DOHH2 (cell line): Measurements from ENCODE around the gene PNMA8C.
"Not testable (repeated sequence)": the region's sequence is repeated elsewhere in the genome, so short reads cannot be mapped to it uniquely, and the experiment has no call there.

Experiments used
- H3F3A ChIP-seq: fragments of 200-600 bp; sonication (generic), shearing (Covaris generic); 2 replicates; pipeline ENCODE4 v1.6.0; 2016; ENCODE audit warnings: antibody characterized with exemption, mild to moderate bottlenecking; ENCODE audit not compliant: control insufficient read depth, insufficient read depth
- H3K27ac ChIP-seq: fragments of 200-600 bp; sonication (generic); 2 replicates; pipeline ENCODE4 v1.5.1; 2014; ENCODE audit warnings: low read depth, mild to moderate bottlenecking, low read length, moderate library complexity
- H3K27me3 ChIP-seq: fragments of 200-600 bp; sonication (generic); 2 replicates; pipeline ENCODE4 v1.6.1; 2014; ENCODE audit warnings: mild to moderate bottlenecking, low read length, mixed read lengths; ENCODE audit not compliant: control insufficient read depth
- H3K36me3 ChIP-seq: fragments of 200-600 bp; sonication (generic); 2 replicates; pipeline ENCODE4 v1.6.1; 2014; ENCODE audit warnings: mild to moderate bottlenecking, low read length, moderate library complexity, mixed read lengths; ENCODE audit not compliant: control insufficient read depth
- H3K4me1 ChIP-seq: fragments of 200-600 bp; sonication (generic); 2 replicates; pipeline ENCODE4 v1.6.1; 2014; ENCODE audit warnings: mild to moderate bottlenecking, low read length, mixed read lengths; ENCODE audit not compliant: control insufficient read depth
- H3K4me2 ChIP-seq: fragments of 200-600 bp; sonication (generic); 2 replicates; pipeline ENCODE4 v1.6.0; 2014; ENCODE audit warnings: mild to moderate bottlenecking, low read length, moderate library complexity
- H3K4me3 ChIP-seq: fragments of 200-600 bp; sonication (generic); 2 replicates; pipeline ENCODE4 v1.5.1; 2014; ENCODE audit warnings: mild to moderate bottlenecking, low read length, mixed read lengths
- H3K79me2 ChIP-seq: fragments of 200-600 bp; sonication (generic); 2 replicates; pipeline ENCODE4 v1.6.1; 2014; ENCODE audit warnings: mild to moderate bottlenecking, low read length, mixed read lengths; ENCODE audit not compliant: control insufficient read depth
- H3K9me2 ChIP-seq: fragments of 200-600 bp; sonication (generic); replicated peaks from 2 replicates; pipeline ENCODE4 v1.6.1; 2014; ENCODE audit warnings: mild to moderate bottlenecking, low read length, mixed read lengths; ENCODE audit not compliant: control insufficient read depth
- H3K9me3 ChIP-seq: fragments of 200-600 bp; sonication (generic); 2 replicates; pipeline ENCODE4 v1.6.1; 2014; ENCODE audit warnings: antibody characterized with exemption, low read length, mixed read lengths; ENCODE audit not compliant: control insufficient read depth, insufficient read depth
- H4K20me1 ChIP-seq: fragments of 200-600 bp; sonication (generic); 2 replicates; pipeline ENCODE4 v1.6.0; 2014; ENCODE audit warnings: low read depth, mild to moderate bottlenecking, antibody characterized with exemption, low read length, moderate library complexity; ENCODE audit not compliant: control insufficient read depth, insufficient read depth
- EZH2phosphoT487 ChIP-seq: fragments of 200-600 bp; sonication (generic); IDR thresholded peaks from 2 replicates; pipeline ENCODE4 v1.6.1; 2017; ENCODE audit warnings: borderline replicate concordance, mild to moderate bottlenecking, antibody characterized with exemption, low read length, moderate library complexity, mixed read lengths
- TF ChIP-seq, protein P1 (sequence below): fragments of 200-600 bp; sonication (generic); IDR thresholded peaks from one replicate; pipeline ENCODE4 v1.5.1; 2014; ENCODE audit warnings: antibody characterized with exemption, mild to moderate bottlenecking, low read depth, low read length; ENCODE audit not compliant: poor library complexity, severe bottlenecking

PNMA8C gene

DNA sequence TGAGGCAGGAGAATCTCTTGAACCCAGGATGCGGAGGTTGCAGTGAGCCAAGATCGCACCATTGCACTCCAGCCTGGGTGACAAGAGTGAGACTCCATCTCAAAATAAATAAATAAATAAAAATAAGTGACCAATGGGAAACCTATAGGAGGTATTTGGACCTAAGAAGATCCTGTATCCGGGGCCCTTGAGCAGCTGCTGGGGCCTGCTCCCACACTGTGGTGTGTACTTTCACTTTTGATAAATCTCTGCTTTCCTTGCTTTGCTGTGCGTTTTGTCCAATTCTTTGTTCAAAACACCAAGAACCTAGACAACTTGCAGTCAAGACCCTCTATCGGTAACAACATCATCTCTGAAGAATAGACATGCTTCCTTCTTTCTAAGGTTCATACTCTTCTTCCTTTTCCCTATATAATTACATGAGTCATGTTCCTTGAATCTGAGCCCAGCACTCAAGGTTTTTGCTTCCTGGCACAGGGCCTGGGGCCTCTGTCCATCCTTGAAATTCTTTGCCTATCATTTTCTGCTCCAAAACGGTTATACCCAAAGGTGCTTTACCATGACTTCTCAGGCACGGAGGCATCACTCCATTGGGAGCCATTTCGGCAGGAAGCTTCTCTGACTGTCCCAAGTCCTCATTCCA, 14.2 kb upstream of the PNMA8C start:
- Histone ChIP-seq H3K4me3 (no peak overlapping the region), H3K9me2 (no peaks in the 10 kb centered on the region), H3K4me2 (no peak overlapping the region), H3K36me3 (no peaks in the 10 kb centered on the region), H4K20me1 (no peaks in the 10 kb centered on the region), H3K79me2 (no peaks in the 10 kb centered on the region), H3K9me3 (no peaks in the 10 kb centered on the region), H3F3A (no peaks in the 10 kb centered on the region), H3K4me1 (peaks cover 3% of the 10 kb centered on the region; the same call in 1 of the 2 replicates), H3K27ac (no peak overlapping the region), H3K27me3 (no peaks in the 10 kb centered on the region)
- TF ChIP-seq, protein P1, sequence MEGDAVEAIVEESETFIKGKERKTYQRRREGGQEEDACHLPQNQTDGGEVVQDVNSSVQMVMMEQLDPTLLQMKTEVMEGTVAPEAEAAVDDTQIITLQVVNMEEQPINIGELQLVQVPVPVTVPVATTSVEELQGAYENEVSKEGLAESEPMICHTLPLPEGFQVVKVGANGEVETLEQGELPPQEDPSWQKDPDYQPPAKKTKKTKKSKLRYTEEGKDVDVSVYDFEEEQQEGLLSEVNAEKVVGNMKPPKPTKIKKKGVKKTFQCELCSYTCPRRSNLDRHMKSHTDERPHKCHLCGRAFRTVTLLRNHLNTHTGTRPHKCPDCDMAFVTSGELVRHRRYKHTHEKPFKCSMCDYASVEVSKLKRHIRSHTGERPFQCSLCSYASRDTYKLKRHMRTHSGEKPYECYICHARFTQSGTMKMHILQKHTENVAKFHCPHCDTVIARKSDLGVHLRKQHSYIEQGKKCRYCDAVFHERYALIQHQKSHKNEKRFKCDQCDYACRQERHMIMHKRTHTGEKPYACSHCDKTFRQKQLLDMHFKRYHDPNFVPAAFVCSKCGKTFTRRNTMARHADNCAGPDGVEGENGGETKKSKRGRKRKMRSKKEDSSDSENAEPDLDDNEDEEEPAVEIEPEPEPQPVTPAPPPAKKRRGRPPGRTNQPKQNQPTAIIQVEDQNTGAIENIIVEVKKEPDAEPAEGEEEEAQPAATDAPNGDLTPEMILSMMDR: no peak
- no peak for TF ChIP-seq EZH2phosphoT487

DNA sequence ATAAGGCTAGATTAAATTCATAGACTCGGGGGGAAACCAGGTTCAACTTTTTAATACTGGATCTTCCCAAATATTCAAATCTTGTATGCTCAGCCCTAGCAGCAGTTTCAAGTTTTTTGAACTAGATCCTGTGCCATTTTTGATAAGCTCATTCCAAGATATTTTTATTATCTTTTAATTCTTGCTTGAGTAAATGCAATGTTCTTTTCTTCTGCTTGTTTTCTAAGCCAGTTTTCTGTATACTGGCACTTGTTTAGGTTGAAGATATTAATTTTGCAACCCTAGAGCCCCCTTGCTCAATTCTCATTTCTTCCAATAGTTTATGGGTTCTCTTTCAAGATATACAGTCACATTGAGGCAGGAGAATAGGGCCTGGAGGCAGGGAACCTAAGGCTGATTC, 13.1 kb upstream of the PNMA8C start:
- H3K9me2 ChIP-seq: no peaks in the 10 kb centered on the region

DNA sequence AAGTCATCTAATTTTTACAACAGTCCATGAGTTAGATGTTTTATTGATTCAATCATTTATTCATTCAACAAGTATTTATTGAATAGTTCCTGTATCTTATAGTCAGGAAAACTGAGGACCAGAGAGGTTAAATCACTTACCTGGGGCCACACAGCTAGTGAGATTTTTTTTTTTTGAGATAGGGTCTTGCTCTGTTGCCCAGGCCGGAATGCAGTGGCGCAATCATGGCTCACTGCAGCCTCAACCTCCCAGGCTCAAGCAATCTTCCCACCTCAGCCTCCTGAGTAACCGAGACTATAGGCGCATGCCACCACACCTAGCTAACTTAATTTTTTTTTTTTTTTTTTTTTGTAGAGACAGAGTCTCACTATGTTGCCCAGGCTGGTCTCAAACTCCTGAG, 7.0 kb upstream of the PNMA8C start:
- H3F3A ChIP-seq, H3K4me1 ChIP-seq, H3K27me3 ChIP-seq, H3K36me3 ChIP-seq, H3K27ac ChIP-seq, H3K4me3 ChIP-seq, H3K4me2 ChIP-seq, H4K20me1 ChIP-seq, H3K9me3 ChIP-seq, H3K79me2 ChIP-seq, H3K9me2 ChIP-seq: not testable (repeated sequence)

More for the DNA sequence above, 13.1 kb upstream of the PNMA8C start:
- no peaks in the 10 kb centered on the region for H3K36me3 ChIP-seq
- no peak overlapping the region for H3K4me3 ChIP-seq
- no peaks in the 10 kb centered on the region for H3K27me3 ChIP-seq
- H3F3A ChIP-seq: no peaks in the 10 kb centered on the region
- H4K20me1 ChIP-seq: no peaks in the 10 kb centered on the region
- no peak overlapping the region for H3K27ac ChIP-seq
- no peaks in the 10 kb centered on the region for H3K9me3 ChIP-seq
- H3K4me1 ChIP-seq: no peaks in the 10 kb centered on the region
- H3K4me2 ChIP-seq: no peak overlapping the region
- H3K79me2 ChIP-seq: no peaks in the 10 kb centered on the region
- TF ChIP-seq, protein P1: no peak
- no peak for TF ChIP-seq EZH2phosphoT487

DNA sequence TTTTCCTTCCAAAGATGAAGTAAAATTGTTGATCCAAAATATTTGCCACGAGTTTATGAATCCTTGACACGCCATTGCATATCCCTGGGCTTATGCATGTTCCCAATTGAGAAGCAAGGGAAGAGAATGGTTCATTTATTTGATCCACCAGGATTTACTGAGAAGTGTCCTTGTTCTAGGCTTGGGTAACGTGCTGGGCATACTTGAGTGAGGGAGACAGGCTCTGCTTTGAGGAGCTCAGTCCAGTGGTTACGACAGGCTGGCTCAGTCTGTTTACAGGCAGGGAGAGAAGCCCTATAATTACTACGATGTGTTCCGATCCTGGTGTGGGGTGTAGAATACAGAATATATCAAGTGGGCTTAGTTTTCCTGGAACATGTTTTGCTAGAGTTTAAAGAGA, 6.3 kb upstream of the PNMA8C start:
- H3K4me3 ChIP-seq: no peak overlapping the region
- no peak overlapping the region for H3K4me2 ChIP-seq
- TF ChIP-seq EZH2phosphoT487: no peak
- TF ChIP-seq, protein P1: no peak
- no peaks in the 10 kb centered on the region for H3K9me3 ChIP-seq
- no peaks in the 10 kb centered on the region for H4K20me1 ChIP-seq
- no peak overlapping the region for H3K27ac ChIP-seq
- H3K36me3 ChIP-seq: no peaks in the 10 kb centered on the region
- H3F3A ChIP-seq: no peaks in the 10 kb centered on the region
- no peaks in the 10 kb centered on the region for H3K4me1 ChIP-seq
- H3K27me3 ChIP-seq: peaks cover 2% of the 10 kb centered on the region; the same call in 1 of the 2 replicates
- H3K79me2 ChIP-seq: no peaks in the 10 kb centered on the region
- H3K9me2 ChIP-seq: no peaks in the 10 kb centered on the region

DNA sequence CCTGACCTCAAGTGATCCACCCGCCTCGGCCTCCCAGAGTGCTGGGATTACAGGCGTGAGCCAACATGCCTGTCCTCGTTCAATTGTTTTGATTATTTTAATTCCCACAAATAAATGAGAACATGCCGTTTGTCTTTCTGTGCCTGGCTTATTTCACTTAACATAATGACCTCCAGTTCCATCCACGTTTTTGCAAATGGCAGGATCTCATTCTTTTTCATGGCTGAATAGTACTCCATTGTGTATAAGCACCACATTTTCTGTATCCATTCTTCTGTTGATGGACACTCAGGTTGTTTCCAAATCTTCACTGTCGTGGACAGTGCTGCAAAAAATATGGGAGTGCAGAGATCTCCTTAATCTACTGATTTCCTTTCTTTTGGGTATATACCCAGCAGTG, 4.7 kb upstream of the PNMA8C start:
- not testable (repeated sequence) for H3K27me3 ChIP-seq, H3K9me2 ChIP-seq, H3K36me3 ChIP-seq, H4K20me1 ChIP-seq, H3K4me1 ChIP-seq, H3K9me3 ChIP-seq, H3F3A ChIP-seq, H3K79me2 ChIP-seq, H3K4me2 ChIP-seq, H3K27ac ChIP-seq, H3K4me3 ChIP-seq
